Hematopoietic multipotent progenitor cell treated with erythropoietin and hydrocortisone succinate and interleukin-3 and kit ligand, for 15 days (in vitro differentiated cells): Measurements from ENCODE around the gene FAM98B.
A peak's percentile ranks its signal among the peaks of the same experiment; 100 is the strongest.

Experiments used
- DNase-seq: peaks from one replicate; pipeline ENCODE4 v3.0.0-alpha.2; 2015; ENCODE audit warnings: low spot score

FAM98B gene

DNA sequence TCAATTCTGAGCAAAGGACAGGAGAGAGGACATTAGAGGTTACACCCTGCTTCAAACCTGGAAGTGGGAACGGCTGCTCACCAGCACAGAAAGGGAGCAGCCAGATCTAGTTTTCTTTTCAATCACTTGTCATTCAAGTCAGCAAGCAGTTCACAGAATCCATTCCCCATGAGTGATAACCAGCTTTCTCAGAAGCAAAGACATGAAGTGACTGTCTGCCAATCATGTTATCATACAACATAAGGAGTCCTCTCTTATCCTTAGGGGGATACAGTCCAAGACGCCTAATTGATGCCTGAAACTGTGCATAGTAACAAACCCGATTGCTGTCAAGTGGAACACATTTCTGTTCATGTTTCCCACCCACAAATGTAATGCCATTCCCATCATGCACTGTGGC is 54.7 kb downstream of the FAM98B start:
- no peak for DNase-seq

- no peak for DNase-seq
Measured at GRCh38 chr15:38509152-38509551, 55.2 kb downstream of the FAM98B start.

DNA sequence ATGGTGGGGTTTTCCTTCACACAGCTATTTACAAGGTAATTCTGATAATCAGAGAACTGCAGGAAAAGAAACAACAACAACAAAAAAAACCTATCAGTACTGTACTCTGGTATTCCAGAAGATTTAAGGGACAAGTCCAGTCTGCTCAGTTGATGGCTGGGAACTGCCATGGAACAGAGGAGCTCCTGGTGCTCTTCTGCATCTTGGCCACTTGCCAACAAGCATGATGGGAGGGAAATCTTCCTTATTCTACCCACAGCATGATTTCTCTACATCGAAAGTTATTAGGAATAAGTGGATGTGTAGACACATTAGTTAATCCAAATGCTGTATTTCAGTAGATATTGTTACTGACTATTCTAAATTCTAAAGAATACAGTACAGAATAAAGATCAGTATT is 59.0 kb downstream of the FAM98B start:
- peak; percentile 39 for DNase-seq

- DNase-seq, result no peak
Measured at GRCh38 chr15:38514601-38515000, 60.7 kb downstream of the FAM98B start.

- no peak for DNase-seq
Measured at GRCh38 chr15:38516626-38517025, 62.7 kb downstream of the FAM98B start.

- no peak for DNase-seq
Measured at GRCh38 chr15:38517312-38517975, 63.5 kb downstream of the FAM98B start.

GRCh38 chr15:38518084-38518483 is 64.2 kb downstream of the FAM98B start:
- DNase-seq, result no peak

DNA sequence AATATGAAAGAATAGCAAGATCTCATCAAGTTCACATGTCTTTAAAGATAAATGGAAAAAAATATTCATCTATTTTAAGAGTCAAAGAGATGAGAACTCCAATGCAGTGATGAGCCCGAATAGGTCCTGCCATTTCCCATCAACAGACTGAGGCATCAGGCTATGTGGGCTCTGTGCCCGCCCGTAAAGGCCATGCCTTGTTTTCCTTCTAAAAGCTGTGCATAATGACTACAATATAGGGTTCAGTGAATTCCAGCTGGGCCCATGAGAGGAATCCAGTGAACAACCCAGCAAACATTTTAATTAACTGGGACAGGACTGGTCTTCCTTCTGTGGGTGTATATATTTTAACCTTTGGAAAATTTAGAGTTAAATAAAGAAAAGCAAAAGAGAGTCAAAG is 66.1 kb downstream of the FAM98B start:
- no peak for DNase-seq

GRCh38 chr15:38521316-38521715 is 67.4 kb downstream of the FAM98B start:
- no peak for DNase-seq

DNA sequence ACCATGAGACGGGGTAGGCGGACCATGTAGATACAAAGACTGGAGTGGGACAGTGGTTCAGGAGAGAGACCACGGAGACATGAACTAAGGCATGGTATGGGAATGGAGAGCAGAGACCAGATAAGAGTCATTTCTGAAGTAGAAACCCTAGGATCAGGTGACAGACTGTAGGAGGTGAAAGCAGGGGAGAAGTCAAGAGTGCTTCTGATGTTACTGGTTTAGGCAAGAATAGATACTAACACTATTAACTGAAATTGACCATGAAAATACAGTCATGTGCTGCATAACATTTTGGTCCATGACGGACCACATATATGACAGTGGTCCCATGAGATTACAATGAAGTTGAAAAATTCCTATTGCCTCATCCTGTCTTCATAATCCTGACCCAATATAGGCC is 69.0 kb downstream of the FAM98B start:
- DNase-seq, result no peak

DNA sequence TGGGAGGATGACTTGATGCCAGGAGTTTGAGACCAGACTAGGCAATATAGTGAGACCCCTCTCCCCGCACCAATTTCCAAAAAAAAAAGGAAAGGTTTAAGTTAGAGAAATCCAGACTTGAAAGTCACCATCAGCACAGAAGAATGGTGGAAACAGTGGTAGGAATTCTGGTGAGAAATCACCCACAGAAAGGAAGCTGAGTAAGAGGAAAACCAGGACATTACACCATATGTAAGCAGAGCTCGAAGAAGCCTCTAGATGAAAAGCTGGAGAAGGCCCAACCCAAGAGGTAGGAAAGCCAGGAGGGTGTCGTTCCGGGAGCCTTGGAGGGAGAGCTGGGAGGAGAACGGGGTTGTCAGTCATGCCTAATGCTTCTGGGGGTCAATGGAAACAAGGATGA is 70.2 kb downstream of the FAM98B start:
- no peak for DNase-seq

GRCh38 chr15:38525489-38525888 is 71.6 kb downstream of the FAM98B start:
- no peak for DNase-seq

GRCh38 chr15:38526158-38526557 is 72.2 kb downstream of the FAM98B start:
- no peak for DNase-seq

DNA sequence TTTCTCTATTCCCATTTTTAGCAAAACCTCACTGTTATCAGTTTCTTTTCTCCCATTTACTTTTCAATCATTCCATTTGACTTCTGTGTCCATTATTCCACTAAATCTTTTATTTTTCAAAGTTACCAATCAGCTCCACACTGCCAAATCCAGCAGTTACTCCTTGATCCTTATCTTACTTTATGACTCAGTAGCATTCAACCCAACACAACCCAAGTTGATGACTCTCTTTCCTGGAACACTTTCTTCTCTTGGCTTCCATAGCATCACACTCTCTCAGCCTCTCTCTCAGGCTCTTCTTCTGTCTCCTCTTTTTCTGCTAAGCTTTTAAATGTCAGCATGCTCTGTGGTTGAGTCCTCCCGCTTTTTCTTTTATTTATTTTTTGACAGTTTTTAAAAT is 74.4 kb downstream of the FAM98B start:
- DNase-seq, result no peak

GRCh38 chr15:38530113-38530512 is 76.2 kb downstream of the FAM98B start:
- no peak for DNase-seq

DNA sequence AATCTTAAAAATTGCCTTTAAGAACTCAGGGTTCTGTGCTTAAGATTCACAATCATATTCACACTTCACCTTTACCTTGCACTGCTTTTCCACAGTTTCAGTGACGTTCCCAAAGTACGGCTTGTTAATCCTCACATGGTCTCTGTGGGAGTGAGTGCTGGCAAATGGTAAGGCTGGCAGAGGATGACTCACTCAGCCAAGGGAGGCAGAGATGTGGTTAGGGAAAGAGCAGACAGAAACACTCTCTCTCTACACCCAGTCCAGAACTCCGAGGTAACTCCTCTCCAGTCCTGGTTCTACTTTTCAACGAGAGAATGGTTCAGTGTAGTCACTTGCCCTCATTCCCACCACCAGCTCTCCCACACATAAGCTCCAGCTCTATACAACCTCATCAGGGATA is 77.6 kb downstream of the FAM98B start:
- no peak for DNase-seq

DNA sequence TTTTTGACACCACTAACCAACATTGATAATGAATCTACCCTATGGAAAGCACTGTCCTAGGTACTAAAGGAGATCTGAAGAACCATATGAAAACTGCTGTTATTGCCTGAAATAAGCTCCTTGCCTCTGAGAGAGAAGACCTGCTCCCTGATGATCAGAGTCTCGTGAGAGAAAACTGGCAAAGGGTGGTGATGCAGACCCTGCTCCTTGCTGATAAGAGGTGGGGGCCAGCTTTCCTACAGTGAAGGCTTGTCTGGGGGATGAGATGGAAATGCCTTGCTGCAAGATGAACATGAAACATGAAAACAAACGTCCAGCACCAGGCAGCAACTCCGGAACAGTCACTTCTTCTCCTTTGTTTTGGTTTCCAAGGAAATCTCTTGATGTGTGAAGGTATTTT is 78.8 kb downstream of the FAM98B start:
- no peak for DNase-seq

DNA sequence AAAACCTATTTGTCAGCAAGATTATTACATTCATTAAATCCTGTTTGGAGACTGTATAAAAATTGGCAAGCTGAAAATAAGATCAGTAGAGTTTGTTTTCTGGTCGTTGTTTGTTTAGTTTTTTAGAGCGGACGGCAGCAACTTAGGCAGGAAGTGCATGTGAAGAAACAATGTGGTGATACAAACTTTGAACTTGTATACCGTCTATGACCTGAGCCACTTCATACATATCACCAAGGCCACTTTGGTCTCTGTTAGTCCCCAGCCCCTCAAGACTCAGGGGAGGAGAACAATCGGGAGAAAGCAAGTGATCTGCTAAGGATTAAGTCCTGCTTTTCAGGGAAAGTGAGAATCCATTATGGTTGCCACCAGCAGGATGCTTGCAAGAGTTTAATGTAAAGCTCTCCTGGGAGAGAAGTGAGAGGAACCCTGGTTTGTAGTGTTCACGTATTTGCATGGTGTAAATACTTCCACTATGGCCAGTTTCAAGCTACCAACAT is 79.5 kb downstream of the FAM98B start:
- DNase-seq, result no peak

GRCh38 chr15:38533926-38534325 is 80.0 kb downstream of the FAM98B start:
- DNase-seq, result no peak

- DNase-seq, result no peak
Measured at GRCh38 chr15:38534691-38535090, 80.8 kb downstream of the FAM98B start.

- no peak for DNase-seq
Measured at GRCh38 chr15:38535491-38536200, 81.7 kb downstream of the FAM98B start.

- no peak for DNase-seq
Measured at GRCh38 chr15:38536201-38536676, 82.3 kb downstream of the FAM98B start.
